Stimulated activated naive CD8-positive, alpha-beta T cell treated with anti-CD3 and anti-CD28 coated beads, Interleukin-15, amount 100 ng/mL, for 72 hours (primary cell): ENCODE results near the gene BAD.

Experiments used
- ATAC-seq: fragments of 150-1000 bp; cut with Tn5 transposase; 2 replicates; pipeline ENCODE4 v1.10.0; 2021; ENCODE audit warnings: mild to moderate bottlenecking, moderate library complexity
- DNase-seq, 2 donors: peaks; one replicate each; pipeline ENCODE4 v3.0.0; 2021 to 2022
- H3K27ac Mint-ChIP-seq, 2 donors: one replicate each; pipeline ENCODE4 v1.8.0; 2022; ENCODE audit warnings: mild to moderate bottlenecking in 2 of 2, mixed read lengths in 2 of 2, moderate library complexity in 2 of 2
- H3K27me3 Mint-ChIP-seq: one replicate; pipeline ENCODE4 v1.8.0; 2022; ENCODE audit warnings: mixed read lengths
- H3K4me1 Mint-ChIP-seq: one replicate; pipeline ENCODE4 v1.8.0; 2022; ENCODE audit warnings: mild to moderate bottlenecking, mixed read lengths
- H3K4me3 Mint-ChIP-seq, 2 donors: one replicate each; pipeline ENCODE4 v1.8.0; 2022; ENCODE audit warnings: mild to moderate bottlenecking in 2 of 2, mixed read lengths in 2 of 2, moderate library complexity in 1 of 2
- H3K9me3 Mint-ChIP-seq, 2 donors: one replicate each; pipeline ENCODE4 v1.8.0; 2022; ENCODE audit warnings: mixed read lengths in 2 of 2

The BAD gene

DNA sequence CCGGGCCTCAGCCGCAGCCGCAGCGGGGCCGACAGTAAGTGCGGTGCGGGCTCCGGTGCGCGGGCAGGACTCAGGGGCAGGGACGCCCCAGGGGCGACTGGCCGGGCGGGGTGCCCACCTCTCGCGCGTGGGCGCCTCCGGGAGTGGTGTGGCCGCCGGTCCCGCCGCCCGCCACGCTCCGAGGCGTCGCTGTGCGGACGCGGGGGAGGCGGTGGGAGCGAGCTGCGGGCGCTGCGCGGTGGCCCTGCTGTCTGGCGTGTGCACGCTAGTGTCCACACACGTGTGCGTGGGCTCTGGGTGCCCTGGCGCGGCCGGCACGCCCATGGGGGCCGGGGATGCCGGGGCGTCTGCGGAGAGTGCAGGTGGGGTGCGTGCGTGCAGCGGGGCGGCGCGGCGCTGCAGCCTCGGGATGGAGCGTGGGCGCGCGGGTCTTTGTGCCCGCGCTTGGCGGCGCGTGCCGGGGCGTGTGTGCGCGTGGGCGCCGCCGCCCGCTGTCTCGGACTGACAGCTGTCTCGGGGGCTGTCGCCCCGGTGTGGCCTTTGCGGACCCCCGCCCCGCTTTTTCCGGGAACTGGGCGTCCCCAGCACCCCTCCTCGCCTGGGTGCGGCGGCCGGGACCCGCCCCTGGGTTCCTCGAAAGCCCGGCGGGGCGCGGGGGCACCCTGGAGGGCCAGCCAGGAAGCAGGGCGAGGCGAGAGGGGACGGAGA, 7.4 kb upstream of the BAD start:
- peak; percentile 52 for ATAC-seq
- Mint-ChIP-seq H3K27me3 (peaks cover 60% of the 10 kb centered on the region), H3K9me3 (no peaks in the 10 kb centered on the region), H3K27ac (no peak overlapping the region), H3K4me3 (peak overlapping the region; percentile 46 to 77), H3K4me1 (peaks cover 25% of the 10 kb centered on the region)
- DNase-seq: no peak

DNA sequence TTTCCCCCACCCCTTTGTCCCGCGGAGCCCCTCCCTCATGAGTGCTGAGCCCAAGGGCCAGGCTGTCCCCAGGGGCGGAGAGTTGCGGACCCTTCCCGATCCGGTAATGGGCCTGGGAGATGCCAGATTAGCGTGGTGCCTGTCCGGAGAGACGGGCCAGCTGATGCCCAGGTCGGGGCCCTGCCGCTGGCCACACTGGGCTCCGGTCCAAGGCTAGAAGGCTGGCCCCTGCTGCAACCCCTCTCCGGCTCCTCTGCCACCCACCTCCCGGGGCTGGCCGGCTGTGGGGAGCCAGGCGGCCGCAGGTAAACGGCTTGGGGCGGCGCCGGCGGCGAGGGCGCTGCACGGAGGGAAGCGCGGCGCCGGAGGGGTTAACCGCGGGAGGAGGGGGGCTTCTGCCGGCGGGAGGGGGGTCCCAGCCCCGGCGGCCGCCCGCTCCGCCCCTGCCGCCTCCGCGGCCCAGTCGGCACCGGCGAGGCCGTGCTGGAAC, 6.8 kb upstream of the BAD start, which contains the start of gene KCNK4:
KCNK4 (plus strand) TSS at position 41 of the 490 bp plus-strand sequence. CDS start 1,717 bp downstream, outside the sequence.
- H3K4me3 Mint-ChIP-seq: peak within 1 kb of the TSS; percentile 61 to 64
- no peak within 1 kb of the TSS for H3K27ac Mint-ChIP-seq
- H3K9me3 Mint-ChIP-seq: no peaks in the 10 kb centered on the region
- peak; percentile 13 for ATAC-seq
- H3K27me3 Mint-ChIP-seq: peaks cover 54% of the 10 kb centered on the region
- DNase-seq: no peak
- H3K4me1 Mint-ChIP-seq: peaks cover 31% of the 10 kb centered on the region

DNA sequence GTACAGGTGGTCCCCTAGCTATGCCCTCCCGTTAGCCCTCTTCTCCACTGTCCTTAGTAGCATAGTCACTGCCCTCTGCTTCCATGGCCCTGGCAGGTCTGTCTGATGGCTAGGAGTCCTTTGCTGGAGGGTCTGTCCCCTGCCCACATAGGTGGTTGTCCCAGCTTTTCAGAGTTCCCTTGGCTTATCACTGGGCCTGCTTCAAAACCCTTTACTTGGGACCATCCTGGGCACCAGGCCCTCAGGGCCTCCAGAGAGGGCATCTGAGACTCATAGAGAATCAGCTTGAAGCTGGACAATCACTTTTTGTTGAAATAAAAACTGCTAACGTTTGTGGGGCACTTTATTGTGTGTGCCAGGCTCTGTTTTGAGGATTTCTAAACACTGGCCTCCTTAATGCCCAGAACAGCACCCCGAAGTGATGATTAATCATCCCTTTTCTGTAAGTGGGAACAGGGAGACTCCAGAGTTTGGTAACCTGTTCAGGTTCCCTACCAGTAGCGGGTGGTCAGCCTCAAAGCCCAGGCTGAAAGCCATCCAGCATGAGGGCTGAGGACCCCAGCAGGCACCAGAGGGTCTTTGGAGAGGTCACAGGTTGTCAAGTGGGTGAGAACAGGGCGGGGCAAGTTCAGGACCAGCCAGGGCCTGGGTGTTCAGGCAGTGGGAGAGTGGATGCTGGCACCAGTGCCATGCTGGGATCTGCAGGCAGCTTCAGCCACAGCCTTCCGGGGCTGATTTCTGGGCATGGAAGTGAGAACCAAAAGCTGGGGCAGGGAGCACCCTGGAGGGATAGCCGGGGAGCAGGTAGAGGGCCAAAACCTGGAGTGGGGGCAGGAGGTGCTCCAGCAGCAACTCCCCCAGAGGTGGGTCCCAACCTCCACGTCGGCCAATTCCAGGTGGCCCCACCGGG, 6.1 kb upstream of the BAD start:
- H3K4me3 Mint-ChIP-seq: peak overlapping the region; percentile 61 to 64
- H3K27ac Mint-ChIP-seq: no peak overlapping the region
- H3K9me3 Mint-ChIP-seq: no peaks in the 10 kb centered on the region
- ATAC-seq (no peak), DNase-seq (no peak)
- H3K27me3 Mint-ChIP-seq: peaks cover 47% of the 10 kb centered on the region
- peaks cover 34% of the 10 kb centered on the region for H3K4me1 Mint-ChIP-seq

DNA sequence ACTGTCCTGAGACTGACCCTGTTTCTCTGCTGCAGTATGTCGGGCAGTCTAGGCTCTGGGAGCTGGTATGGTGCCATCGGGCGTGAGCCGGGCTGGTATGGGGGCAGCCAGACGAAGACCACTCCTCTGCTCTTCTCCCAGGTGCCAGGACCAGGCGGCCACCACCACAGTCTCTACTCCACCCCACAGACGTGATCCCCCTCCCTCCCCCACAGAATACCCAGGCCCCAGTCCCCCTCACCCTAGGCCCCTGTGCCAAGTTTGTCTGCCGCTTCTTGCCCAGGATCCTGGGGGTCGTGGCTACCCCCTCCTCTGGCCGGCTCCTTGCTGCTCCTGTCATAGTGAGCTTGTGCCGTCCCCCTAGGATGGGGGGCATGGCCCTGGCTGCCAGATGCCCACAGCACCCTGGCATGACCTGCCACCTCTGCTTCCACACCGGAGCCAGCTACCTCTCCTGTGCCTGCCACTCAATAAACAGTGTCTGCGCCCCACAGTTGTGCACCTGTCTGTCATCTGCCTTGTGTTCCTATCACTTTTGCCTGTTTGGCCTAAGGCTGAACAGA, 4.6 kb upstream of the BAD start:
- H3K27me3 Mint-ChIP-seq: peaks cover 32% of the 10 kb centered on the region
- DNase-seq (no peak), ATAC-seq (no peak)
- peaks cover 38% of the 10 kb centered on the region for H3K4me1 Mint-ChIP-seq
- H3K27ac Mint-ChIP-seq: no peak overlapping the region
- H3K9me3 Mint-ChIP-seq: no peaks in the 10 kb centered on the region
- no peak overlapping the region for H3K4me3 Mint-ChIP-seq

DNA sequence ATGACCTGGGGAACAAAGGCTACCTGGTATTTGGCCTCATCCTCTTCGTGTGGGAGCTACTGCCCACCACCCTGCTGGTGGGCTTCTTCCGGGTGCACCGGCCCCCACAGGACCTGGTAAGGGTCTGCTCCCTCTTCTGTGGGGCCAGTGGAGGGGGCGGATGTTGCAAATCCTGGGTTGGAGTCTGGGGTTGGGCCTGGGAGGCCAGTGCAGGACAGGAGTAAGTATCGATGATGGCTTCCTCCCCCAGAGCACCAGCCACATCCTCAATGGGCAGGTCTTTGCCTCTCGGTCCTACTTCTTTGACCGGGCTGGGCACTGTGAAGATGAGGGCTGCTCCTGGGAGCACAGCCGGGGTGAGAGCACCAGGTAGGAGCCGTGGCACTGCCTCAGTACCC, 3.9 kb upstream of the BAD start:
- Mint-ChIP-seq H3K27me3 (peaks cover 25% of the 10 kb centered on the region), H3K4me1 (peaks cover 45% of the 10 kb centered on the region), H3K9me3 (no peaks in the 10 kb centered on the region), H3K4me3 (no peak overlapping the region), H3K27ac (peak overlapping the region in 1 of 2 donors; percentile 10)
- DNase-seq: no peak
- ATAC-seq: no peak

DNA sequence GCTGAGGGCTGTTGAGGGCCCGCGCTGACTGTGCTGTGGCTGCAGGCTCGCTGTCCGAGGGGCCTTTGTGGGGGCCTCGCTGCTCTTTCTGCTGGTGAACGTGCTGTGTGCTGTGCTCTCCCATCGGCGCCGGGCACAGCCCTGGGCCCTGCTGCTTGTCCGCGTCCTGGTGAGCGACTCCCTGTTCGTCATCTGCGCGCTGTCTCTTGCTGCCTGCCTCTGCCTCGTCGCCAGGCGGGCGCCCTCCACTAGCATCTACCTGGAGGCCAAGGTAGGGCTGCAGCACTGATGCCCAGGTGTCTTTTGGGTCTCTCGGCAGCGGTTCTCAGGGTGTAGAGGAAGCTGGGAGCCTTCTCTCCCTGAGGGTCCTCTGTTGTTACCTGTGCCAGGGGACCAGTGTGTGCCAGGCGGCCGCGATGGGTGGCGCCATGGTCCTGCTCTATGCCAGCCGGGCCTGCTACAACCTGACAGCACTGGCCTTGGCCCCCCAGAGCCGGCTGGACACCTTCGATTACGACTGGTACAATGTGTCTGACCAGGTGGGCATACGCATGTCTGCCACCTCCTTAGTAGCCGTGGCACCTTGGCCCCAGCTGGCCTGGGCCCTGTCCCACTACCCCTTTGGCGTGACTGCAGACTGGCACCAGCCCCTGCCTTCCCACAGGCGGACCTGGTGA, 3.3 kb upstream of the BAD start:
- Mint-ChIP-seq H3K4me1 (peaks cover 47% of the 10 kb centered on the region), H3K27ac (peak overlapping the region in 1 of 2 donors; percentile 10), H3K27me3 (peaks cover 19% of the 10 kb centered on the region), H3K9me3 (no peaks in the 10 kb centered on the region), H3K4me3 (peak overlapping the region in 1 of 2 donors; percentile 24)
- DNase-seq: no peak
- no peak for ATAC-seq

DNA sequence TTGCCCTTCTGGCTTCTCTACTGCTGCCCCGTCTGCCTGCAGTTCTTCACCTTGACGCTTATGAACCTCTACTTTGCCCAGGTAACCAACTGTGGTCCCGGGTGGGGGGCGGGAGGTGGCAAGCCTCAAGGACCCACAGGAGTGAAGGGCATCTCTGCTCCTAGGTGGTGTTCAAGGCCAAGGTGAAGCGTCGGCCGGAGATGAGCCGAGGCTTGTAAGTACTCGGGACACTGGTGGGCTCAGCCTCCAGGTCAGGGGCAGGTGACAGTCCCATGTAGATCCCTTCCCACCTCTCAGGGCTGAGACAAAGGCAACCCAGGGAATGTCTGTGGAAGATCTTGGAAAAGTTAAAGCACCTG, 2.3 kb upstream of the BAD start:
- Mint-ChIP-seq H3K27ac (peak overlapping the region in 1 of 2 donors; percentile 66), H3K4me1 (peaks cover 43% of the 10 kb centered on the region), H3K4me3 (peak overlapping the region; percentile 77 to 97), H3K9me3 (no peaks in the 10 kb centered on the region), H3K27me3 (peaks cover 13% of the 10 kb centered on the region)
- no peak for DNase-seq
- no peak for ATAC-seq

DNA sequence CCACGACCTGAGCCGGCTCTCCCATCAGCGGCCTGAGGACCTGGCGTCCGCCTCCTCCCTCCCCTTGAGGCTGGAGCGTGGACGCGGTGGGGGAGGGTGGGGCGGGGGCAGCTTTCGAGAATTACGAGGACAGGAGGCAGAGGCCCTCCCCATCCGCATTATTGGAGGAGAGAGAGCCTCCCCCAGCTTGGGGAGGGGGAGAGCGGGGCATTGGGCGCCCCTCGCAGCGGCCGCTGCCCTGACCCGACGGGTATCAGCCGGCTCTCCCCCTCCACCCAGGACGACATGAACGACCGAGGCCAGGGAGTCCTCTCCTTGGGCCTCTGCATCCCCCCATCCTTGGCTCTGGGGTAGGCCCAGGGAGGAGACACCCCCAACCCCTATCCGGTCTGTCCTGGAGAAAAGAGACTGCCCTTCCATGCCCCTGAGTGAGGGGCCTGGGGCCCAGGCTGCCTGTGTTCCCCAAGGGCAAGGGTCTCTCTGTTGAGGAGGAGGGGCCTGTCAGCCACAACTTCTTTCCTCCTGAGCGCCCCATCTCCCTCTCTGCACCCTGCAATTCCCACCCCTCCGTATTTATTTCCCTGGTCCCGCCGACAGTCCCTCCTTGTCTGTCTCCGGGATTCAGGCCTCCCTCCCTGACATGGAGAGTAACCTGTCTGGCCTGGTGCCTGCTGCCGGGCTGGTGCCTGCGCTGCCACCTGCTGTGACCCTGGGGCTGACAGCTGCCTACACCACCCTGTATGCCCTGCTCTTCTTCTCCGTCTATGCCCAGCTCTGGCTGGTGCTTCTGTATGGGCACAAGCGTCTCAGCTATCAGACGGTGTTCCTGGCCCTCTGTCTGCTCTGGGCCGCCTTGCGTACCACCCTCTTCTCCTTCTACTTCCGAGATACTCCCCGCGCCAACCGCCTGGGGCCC, 1.7 kb upstream of the BAD start:
- DNase-seq: no peak
- ATAC-seq: no peak
- Mint-ChIP-seq H3K27me3 (peaks cover 11% of the 10 kb centered on the region), H3K4me3 (peak overlapping the region; percentile 77 to 97), H3K27ac (peak overlapping the region in 1 of 2 donors; percentile 66), H3K9me3 (no peaks in the 10 kb centered on the region), H3K4me1 (peaks cover 43% of the 10 kb centered on the region)

DNA sequence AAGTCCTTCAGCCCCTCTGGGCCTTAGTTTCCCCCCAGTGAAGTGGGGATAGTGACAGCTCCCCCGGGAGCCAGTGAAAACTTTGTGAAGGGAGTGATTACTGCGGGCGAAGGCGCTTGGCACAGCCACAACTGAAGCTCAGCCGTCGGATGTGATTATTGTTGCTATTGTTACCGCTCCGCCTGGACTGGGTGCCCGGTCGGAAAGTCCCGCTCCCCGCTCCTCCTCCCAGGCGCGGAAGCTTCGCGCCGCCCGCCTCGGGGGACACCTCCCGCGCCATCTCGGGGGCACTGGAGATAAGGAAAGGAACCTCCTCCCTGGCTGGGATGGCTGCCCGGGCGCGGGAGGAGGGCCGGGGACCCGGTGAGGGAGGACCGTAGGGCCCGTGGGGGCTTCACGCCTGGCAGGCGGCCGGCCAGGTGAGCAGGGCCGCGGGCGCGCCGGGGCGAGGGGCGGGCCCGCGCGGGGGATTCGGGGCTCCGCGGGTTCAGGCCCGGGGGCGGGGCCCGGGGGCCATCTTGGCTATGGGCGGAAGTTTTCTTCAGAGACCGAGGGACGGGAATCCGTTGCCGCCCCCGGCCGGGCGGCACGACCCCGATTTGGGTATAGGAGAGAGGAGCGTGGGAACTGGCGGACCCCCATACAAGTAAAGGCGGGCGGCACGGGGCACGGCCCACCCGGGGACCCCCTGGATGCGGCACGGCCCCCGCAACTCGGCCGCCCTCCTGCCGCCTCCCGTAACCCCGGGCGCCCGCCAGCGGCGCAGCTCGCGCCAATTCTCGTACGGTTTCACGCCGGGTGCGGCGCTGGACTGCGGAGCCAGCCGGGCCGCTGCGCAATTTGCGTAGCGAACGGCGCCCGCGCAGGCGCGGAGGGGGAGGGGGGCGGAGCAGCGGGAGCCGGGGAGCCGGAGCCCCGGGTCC, 758 bp upstream of the BAD start, which contains the start of gene GPR137:
GPR137 (plus strand) TSS at position 887 of the 923 bp plus-strand sequence. CDS start 677 bp downstream, outside the sequence.
- H3K4me1 Mint-ChIP-seq: peaks cover 36% of the 10 kb centered on the region
- H3K4me3 Mint-ChIP-seq: peak within 1 kb of the TSS; percentile 77 to 97
- peak; percentile 75 for ATAC-seq
- H3K27me3 Mint-ChIP-seq: peaks cover 2% of the 10 kb centered on the region
- H3K9me3 Mint-ChIP-seq: no peaks in the 10 kb centered on the region
- DNase-seq: peak; percentile 91 to 97
- H3K27ac Mint-ChIP-seq: peak within 1 kb of the TSS; percentile 95 to 98

DNA sequence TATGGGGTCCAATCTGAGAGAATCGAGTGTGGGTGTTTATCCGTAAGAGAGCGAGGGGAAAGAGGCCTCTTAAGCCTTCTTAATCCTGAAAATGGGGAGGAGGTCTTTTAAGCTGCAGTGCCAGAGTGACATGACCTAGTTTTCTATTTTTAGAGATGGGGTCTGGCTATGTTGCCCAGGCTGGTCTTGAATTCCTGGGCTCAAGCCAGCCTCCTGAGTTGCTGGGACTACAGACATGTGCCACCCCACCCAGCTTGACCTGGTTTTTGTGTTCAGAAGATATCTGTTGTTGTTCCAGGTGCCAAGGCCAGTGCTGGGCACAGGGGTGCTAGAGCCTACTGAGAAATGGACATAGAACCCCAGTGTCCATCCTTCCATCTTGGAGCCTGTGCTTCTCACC, 1.4 kb downstream of the BAD start:
- Mint-ChIP-seq H3K4me3 (peak overlapping the region; percentile 50 to 57), H3K27ac (peak overlapping the region; percentile 63 to 83), H3K27me3 (no peaks in the 10 kb centered on the region), H3K9me3 (no peaks in the 10 kb centered on the region), H3K4me1 (peaks cover 36% of the 10 kb centered on the region)
- DNase-seq (no peak), ATAC-seq (no peak)

DNA sequence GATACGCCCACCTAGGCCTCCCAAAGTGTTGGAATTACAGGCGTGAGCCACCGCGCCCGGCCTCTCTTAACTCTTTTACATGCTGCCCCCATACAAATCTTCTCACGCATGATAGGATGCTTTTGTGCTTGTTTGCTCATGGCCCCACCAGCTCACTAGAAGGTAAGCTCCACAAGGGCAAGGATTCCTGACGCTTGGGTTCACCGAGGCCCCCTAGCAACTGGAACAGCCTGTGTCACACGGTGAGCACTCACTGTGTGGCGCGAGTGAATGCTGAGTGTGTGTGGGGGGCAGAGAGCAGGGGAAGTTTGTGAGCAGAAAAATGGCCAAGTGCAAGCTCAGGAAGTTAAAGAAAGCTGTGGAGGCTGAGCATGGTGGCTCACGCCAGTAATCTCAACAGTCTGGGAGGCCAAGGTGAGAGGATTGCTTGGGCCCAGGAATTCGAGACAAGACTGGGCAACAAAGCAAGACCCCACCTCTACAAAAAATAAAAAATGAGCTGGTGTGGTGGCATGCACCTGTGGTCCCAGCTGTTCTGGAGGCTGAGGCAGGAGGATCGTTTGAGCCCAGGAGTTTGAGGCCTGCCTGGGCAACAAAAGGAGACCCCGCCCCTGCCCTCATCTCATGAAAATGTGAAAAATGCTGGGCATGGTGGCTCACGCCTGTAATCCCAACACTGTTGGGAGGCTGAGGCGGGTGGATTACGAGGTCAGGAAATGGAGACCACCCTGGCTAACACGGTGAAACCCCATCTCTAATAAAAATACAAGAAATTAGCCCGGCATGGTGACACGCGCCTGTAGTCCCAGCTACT, 2.3 kb downstream of the BAD start:
- no peaks in the 10 kb centered on the region for H3K9me3 Mint-ChIP-seq
- no peak overlapping the region for H3K27ac Mint-ChIP-seq
- H3K4me3 Mint-ChIP-seq: no peak overlapping the region
- no peaks in the 10 kb centered on the region for H3K27me3 Mint-ChIP-seq
- ATAC-seq: no peak
- H3K4me1 Mint-ChIP-seq: peaks cover 31% of the 10 kb centered on the region
- DNase-seq: no peak

DNA sequence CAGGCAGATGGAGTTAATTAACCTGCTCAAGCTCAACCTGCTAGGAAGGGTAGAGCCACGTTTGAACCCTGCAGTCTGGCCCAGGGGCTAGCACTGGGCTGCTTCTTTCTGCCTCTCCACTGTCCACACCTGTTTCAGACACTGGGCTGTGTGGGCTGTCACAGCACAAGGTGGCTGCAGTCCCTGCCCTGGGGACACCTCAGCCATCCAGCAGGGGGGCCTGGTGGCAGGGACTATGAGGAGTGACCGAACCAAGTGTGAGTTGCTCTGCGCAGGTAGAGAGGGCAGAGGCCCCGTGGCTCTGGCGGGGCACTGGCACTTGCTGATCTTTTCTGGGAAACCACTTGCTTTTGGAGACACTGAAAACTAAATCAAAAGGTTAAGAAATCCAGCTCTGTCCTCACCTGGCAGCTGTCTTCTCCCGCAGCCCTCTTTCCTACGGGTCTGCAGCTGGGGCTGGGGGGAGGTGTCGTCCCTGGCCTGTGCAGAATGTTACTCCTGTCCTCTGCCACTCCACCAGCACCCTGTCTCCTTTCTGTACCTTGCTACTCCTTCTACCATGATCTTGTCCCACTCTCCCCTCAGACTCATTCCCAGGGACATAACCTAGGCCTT, 5.8 kb downstream of the BAD start:
- DNase-seq (no peak), ATAC-seq (no peak)
- Mint-ChIP-seq H3K27me3 (no peaks in the 10 kb centered on the region), H3K4me3 (no peak overlapping the region), H3K27ac (peak overlapping the region in 1 of 2 donors; percentile 48), H3K9me3 (no peaks in the 10 kb centered on the region), H3K4me1 (peaks cover 11% of the 10 kb centered on the region)
